GM12801 (cell line): ENCODE measurements around the gene ZMIZ1.

ENCODE experiments used
- TF ChIP-seq, protein P1 (sequence below): IDR thresholded peaks from one replicate; pipeline ENCODE4 v1.5.1; 2011; ENCODE audit warnings: control low read depth; ENCODE audit not compliant: insufficient read length; ENCODE audit errors: extremely low read depth

ZMIZ1 gene, protein sequence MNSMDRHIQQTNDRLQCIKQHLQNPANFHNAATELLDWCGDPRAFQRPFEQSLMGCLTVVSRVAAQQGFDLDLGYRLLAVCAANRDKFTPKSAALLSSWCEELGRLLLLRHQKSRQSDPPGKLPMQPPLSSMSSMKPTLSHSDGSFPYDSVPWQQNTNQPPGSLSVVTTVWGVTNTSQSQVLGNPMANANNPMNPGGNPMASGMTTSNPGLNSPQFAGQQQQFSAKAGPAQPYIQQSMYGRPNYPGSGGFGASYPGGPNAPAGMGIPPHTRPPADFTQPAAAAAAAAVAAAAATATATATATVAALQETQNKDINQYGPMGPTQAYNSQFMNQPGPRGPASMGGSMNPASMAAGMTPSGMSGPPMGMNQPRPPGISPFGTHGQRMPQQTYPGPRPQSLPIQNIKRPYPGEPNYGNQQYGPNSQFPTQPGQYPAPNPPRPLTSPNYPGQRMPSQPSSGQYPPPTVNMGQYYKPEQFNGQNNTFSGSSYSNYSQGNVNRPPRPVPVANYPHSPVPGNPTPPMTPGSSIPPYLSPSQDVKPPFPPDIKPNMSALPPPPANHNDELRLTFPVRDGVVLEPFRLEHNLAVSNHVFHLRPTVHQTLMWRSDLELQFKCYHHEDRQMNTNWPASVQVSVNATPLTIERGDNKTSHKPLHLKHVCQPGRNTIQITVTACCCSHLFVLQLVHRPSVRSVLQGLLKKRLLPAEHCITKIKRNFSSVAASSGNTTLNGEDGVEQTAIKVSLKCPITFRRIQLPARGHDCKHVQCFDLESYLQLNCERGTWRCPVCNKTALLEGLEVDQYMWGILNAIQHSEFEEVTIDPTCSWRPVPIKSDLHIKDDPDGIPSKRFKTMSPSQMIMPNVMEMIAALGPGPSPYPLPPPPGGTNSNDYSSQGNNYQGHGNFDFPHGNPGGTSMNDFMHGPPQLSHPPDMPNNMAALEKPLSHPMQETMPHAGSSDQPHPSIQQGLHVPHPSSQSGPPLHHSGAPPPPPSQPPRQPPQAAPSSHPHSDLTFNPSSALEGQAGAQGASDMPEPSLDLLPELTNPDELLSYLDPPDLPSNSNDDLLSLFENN

DNA sequence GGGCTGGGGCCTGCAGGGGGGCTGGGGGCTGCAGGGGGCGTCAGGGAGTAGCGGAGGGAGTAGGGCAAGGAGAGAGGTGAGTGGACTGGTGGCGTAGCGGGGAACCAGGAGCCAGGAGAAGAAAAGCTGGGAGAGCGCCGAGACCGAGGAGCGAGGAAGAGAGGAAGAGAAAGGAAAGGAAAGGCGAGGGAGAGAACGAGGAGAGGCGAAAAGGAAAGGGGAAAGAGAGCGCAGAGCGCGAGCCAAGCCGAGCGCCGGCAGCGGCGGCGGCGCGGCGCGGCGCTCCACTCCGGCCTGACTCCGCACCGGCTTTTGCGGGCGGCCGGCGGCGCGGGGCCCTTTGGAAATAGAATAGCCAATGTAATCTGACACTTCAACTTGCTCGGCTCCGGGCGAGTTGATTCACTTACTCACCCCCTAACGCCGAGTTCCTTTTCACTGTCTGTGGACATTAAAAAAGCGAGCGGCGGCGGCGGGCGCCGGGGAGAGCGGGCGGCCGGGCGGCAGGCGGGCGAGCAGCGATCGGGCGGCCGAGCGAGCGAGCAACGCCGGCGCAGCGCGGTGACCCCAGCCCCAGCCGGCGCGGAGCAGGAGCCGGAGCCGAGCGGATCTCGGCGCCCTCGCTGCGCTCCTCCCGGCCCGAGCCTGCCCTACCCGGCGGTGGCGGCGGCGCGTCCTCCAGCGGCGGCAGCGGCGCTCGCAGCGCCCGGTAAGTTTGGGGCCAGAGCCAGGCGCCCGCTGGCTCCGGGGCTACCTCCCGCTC lies at the start of gene ZMIZ1:
TSS of gene ZMIZ1 (plus strand) at position 405 of the 763 bp plus-strand sequence. CDS start 132,667 bp downstream, outside the sequence.
- TF ChIP-seq, protein P1, sequence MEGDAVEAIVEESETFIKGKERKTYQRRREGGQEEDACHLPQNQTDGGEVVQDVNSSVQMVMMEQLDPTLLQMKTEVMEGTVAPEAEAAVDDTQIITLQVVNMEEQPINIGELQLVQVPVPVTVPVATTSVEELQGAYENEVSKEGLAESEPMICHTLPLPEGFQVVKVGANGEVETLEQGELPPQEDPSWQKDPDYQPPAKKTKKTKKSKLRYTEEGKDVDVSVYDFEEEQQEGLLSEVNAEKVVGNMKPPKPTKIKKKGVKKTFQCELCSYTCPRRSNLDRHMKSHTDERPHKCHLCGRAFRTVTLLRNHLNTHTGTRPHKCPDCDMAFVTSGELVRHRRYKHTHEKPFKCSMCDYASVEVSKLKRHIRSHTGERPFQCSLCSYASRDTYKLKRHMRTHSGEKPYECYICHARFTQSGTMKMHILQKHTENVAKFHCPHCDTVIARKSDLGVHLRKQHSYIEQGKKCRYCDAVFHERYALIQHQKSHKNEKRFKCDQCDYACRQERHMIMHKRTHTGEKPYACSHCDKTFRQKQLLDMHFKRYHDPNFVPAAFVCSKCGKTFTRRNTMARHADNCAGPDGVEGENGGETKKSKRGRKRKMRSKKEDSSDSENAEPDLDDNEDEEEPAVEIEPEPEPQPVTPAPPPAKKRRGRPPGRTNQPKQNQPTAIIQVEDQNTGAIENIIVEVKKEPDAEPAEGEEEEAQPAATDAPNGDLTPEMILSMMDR = no peak

DNA sequence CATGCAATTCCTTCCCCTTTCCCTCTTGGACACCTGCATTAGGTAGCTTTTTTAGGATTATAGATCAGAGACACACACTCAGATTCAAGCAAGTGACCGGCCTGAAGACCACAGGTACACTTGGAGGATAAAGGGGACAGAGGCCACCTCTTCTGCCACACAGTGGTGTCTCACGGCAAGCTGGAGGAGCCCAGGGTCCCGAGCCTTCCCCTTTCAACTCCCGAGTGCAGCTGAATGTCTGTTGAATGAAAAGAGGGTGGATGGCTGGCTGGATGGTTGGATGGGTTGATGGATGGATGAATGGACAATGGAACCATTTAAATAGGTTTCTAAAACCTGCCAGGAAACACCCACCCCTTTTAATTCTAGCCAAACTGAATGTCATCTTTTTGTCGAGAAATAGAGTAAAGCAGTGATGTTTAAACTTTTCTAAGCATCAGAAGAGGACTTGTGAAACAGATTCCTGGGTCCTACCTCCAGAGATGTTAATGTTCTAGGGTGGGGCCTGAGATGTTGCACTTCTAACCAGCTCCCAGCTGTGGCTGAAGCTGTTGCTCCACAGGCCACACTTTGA lies 49.2 kb upstream of the ZMIZ1 start:
- TF ChIP-seq, protein P1 = no peak

DNA sequence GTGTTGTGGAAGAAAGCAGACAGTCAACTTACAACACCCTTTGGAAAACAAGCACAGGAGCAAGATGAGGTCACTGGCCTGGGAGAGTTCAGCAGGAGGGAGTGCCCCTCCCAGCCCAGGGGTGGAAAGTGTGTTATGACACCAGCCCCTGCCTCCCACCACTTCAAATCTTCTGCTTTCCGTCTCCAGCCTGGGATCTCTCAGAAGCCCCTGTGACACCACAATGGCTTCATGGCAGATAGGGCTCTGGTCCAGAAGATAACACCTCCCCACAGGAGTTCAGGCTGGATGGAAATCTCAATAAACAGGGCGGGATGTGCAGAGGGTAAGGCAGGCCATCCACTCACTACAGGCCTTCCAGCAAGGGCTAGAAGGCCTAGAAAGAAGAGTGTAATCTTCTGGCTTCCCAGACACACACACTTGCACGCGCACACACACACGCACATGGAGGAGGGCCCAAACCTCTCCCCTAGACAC lies 48.7 kb upstream of the ZMIZ1 start:
- TF ChIP-seq, protein P1 = no peak

DNA sequence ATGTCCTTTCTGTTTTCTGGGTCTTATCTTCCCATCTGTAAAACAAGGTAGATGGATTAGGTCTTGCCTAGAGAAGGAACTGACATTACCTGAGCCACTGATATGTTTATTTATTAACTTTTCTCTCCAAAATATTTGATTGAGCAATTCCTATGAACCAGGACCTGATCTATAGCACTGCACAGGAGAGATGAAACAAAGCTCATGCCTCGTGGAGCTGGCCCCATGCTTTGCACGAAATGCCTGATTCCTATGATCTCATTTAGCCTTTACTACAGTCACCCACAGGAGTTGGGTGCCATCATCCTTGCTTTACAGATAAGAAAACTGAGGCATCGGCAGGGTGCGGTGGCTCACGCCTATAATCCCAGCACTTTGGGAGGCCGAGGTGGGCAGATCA lies 48.2 kb upstream of the ZMIZ1 start:
- TF ChIP-seq, protein P1 = no peak

DNA sequence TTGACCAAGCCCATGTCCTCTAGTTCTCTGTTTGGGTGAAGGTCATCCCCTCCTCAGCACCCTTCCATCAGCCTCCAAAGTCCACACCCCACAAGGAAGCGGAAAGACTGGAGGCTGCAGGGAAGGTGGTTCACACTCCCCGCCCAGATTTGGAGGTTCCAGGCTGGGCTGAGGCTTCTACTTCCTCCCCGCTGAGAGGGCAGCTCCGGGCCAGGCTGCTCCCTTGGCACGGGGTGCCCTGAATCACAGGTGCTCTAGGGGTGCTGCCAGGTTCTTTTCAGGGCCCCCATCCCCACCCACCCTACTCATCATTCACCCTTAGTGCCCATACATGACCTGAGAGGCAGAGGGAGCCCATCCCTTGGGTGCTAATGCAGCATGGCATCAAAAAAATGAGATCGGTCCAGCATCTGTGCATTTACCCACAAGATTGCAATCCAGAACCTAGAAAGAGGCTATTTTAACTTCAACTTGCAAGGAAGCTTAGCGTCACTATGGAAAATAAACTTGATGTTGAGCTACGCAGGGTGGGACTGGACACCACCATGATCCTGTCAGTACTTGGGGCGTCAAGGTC lies 47.3 kb upstream of the ZMIZ1 start:
- TF ChIP-seq, protein P1 = no peak

DNA sequence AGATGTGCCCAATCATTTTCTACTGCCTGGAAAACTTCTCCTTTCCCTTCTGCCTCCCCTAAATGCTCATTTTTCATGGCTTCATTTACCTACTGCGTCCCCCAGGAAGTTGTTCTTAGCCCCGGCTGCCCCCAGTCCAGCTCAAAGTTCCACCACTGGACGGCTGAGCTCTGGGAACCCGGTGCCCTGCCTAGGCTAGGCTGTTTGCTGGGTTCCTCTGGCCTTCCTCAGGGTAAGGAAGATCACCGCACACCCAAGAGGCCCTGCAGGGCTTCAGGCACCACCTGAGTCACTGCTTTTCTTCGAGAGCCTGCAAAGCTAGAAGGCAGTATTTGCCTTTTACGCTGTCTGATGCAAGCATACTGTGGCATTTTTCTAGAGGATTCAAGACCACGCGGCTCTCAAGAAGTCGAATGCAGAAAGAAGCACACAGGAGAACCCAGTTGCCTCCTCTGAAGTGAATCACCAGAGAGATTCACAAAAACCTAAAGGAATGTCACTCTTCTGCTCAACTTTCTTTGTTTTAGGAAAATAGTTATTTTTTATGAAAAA lies 46.7 kb upstream of the ZMIZ1 start:
- TF ChIP-seq, protein P1 = no peak
